ENCODE data around the gene FMNL2. TPM values are rescaled to one million over a fixed set of nuclear protein-coding genes. Genes with fewer than 3 reads are reported as not detected.

The FMNL2 gene
- total and polyA plus RNA-seq, 11 donors: 4.7 to 19.4 (median 5.5) TPM

- Histone ChIP-seq H3K36me3 (no peaks in the 10 kb centered on the region), H3K4me1 (peaks cover 0 to 56% (median 9%) of the 10 kb centered on the region in 12 donors), H3K27me3 (no peaks in the 10 kb centered on the region), H3K9me3 (no peaks in the 10 kb centered on the region), H3K4me3 (no peak overlapping the region), H3K27ac (peak overlapping the region in 4 of 12 donors; percentile 28 to 85 (median 34))
- TF ChIP-seq CTCF (IDR thresholded peaks at IDR 0.05) (no peak), POLR2A (IDR thresholded peaks at IDR 0.05) (no peak)
- WGBS, 4 donors: 69 to 70% (median 69%) methylated on average over 8 of the region's 8 CpGs
- intact Hi-C loops (cut with DNase I): no loop called here
- no peak for DNase-seq
- ATAC-seq: peak in 3 of 4 donors; percentile 33 to 68 (median 56)
These were observed 151.2 kb downstream of the FMNL2 start for GRCh38 chr2:152485954-152486736.

- no peak for ATAC-seq
- H3K4me3 ChIP-seq: no peak overlapping the region
- intact Hi-C loops (cut with DNase I): no loop called here
- no peak for DNase-seq
- TF ChIP-seq POLR2A (IDR thresholded peaks at IDR 0.05) (no peak), CTCF (IDR thresholded peaks at IDR 0.05) (no peak)
- no peaks in the 10 kb centered on the region for H3K27me3 ChIP-seq
- no peaks in the 10 kb centered on the region for H3K9me3 ChIP-seq
- H3K36me3 ChIP-seq: no peaks in the 10 kb centered on the region
- H3K27ac ChIP-seq: peak overlapping the region in 4 of 12 donors; percentile 28 to 85 (median 34)
- H3K4me1 ChIP-seq: peaks cover 0 to 64% (median 15%) of the 10 kb centered on the region in 12 donors
- WGBS, 4 donors: 92 to 93% (median 93%) methylated on average over 3 of the region's 3 CpGs
These were observed 151.9 kb downstream of the FMNL2 start for GRCh38 chr2:152486737-152487400.

GRCh38 chr2:152488075-152488474 is 153.1 kb downstream of the FMNL2 start:
- no peaks in the 10 kb centered on the region for H3K27me3 ChIP-seq
- ATAC-seq: no peak

More at GRCh38 chr2:152488075-152488474, 153.1 kb downstream of the FMNL2 start:
- Histone ChIP-seq H3K4me3 (no peak overlapping the region), H3K9me3 (no peaks in the 10 kb centered on the region), H3K36me3 (no peaks in the 10 kb centered on the region), H3K4me1 (peaks cover 0 to 74% (median 21%) of the 10 kb centered on the region in 12 donors), H3K27ac (no peak overlapping the region)
- no peak for DNase-seq
- no peak for TF ChIP-seq CTCF (IDR thresholded peaks at IDR 0.05)
- TF ChIP-seq POLR2A (IDR thresholded peaks at IDR 0.05): no peak
- intact Hi-C loops (cut with DNase I): no loop called here
- WGBS, 4 donors: 88 to 96% (median 94%) methylated on average over 2 of the region's 2 CpGs

Measured in heart left ventricle (tissue), 16 donors.